NCI-H226 (cell line): ENCODE measurements around the gene PPP3CA.

Experiments used
- DNase-seq: peaks from one replicate; pipeline ENCODE4 v3.0.0-alpha.2; 2015

The PPP3CA gene

DNA sequence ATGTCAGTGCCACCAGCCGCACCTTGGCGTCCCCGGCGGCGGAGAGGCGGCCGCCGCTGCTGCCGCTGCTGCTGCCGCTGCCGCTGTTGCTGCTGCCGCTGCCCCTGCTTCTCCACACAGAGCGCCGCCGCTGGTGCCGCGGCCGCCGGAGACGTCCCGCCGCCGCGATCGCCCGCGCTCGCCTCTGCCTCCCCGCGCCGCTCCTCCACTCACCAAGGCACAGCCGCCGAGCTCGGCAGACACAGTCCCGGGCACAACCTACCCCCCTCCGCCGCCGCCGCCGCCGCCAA is at the start of gene PPP3CA:
PPP3CA (minus strand) TSS at position 260 of the 290 bp plus-strand sequence.
- DNase-seq: no peak

DNA sequence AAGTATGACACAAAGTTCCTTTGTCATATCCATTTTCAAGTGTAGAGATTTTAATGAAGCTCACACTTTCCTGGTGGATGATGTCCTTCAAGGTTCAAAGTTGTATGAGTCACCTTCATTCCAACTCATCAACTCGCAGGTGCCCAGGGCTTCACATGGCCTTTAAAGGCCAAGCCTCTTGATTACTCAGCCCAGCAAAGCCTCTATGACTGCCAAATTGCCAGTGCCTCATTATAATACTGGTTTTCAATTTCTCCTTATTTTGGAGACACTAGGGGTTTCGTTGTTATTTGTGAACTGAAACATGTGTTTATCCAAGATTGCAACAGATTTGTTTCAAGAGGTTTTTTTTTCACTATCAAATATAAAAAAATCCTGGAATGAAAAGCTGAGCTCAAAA is 45.9 kb upstream of the PPP3CA start:
- DNase-seq: peak; percentile 59

DNA sequence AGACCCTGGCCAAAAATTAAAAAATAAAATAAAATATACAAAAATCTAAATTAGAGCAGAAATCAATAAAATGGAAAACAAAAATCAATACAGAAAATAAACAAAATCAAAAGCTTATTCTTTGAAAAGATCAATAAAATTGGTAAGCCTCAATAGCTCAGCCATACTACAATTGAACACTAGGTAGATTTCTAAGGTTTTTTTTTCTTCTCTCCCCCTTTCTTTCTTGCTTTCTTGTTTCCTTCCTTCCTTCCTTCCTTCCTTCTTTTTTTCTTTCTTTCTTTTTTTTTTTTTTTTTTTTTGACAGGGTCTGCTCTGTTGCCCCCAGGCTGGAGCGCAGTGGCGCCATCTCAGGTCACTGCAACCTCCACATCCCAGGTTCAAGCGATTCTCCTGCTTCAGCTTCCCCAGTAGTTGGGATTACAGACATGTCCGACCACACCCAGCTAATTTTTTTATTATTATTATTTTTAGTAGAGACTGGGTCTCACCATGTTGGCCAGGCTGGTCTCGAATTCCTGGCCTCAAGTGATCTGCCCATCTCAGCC is 23.4 kb upstream of the PPP3CA start:
- no peak for DNase-seq

DNA sequence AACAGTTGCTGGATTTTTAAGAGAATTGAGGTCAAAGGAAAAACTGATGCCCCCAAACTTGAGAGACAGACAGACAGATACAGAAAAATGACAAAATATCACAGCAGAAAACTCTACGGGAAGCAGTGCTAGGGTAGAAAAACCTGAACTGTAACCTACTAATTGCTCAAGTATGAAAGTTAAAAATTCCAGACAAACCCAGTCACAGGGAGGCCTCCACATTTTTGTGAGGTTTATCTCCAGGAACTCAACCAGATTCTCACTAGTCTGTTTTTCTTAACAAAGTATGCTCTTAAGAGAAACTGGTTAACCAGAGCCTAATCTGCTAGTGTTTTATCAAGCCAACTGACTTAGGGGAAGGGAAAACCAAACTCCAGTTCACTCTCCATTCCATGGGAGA is 19.9 kb upstream of the PPP3CA start:
- DNase-seq: peak; percentile 83

DNA sequence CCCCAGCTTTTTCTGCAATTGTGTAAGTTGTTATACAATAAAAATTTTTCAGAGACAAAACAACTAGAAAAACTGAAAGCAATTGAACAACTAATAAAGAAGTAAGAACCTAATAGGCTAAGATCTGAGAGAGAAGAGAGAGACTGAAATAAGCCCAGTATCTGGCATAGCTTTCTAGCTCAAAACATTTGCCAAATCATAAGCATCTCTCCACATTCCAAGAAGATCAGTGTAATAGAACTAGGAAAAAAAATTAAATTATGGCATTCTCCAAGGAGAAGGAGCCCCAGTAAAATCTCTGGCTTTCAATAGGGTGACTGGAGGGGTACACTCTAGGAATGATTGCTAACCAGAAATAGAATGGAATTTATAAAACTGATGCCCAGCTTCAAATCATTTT is 19.0 kb upstream of the PPP3CA start:
- peak; percentile 15 for DNase-seq

DNA sequence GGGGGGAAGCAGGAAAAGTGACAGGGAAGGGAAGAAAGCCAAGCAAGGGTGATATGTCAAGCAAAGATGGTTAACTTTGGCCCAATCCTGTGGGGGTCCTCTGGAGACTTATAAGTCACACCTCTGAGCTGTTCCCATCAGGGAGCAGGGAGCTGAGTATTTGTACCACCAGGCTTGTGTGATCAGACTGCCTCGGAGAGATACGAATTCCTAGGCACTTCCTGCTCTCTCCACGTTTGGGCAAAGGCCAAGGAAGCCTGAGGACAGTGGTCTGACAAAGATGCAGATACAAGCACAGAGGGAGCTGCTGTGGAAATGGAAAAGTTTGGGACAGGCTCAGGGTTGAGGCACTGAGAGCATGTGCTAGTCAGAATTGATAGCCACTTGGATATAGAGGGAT is 10.4 kb upstream of the PPP3CA start:
- DNase-seq: peak; percentile 81

DNA sequence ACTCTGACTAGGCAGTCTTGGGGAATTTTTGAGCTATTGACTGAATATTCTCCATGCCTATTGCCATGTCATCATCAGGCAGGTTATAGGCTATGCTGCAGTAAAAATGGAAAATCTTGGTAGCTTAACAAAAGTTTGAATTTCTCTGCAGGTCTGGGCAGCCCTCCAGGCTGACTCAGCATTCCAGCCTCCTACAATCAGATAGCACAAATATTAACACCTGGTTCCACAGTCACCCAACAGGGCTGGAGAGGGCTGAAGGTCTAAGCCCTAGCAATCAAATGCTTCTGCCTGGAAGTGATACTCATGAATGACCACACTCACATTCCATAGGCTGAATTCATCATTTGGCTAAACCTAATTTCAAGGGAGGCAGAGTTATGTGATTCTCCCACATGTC is 9.6 kb upstream of the PPP3CA start:
- DNase-seq: peak; percentile 89

DNA sequence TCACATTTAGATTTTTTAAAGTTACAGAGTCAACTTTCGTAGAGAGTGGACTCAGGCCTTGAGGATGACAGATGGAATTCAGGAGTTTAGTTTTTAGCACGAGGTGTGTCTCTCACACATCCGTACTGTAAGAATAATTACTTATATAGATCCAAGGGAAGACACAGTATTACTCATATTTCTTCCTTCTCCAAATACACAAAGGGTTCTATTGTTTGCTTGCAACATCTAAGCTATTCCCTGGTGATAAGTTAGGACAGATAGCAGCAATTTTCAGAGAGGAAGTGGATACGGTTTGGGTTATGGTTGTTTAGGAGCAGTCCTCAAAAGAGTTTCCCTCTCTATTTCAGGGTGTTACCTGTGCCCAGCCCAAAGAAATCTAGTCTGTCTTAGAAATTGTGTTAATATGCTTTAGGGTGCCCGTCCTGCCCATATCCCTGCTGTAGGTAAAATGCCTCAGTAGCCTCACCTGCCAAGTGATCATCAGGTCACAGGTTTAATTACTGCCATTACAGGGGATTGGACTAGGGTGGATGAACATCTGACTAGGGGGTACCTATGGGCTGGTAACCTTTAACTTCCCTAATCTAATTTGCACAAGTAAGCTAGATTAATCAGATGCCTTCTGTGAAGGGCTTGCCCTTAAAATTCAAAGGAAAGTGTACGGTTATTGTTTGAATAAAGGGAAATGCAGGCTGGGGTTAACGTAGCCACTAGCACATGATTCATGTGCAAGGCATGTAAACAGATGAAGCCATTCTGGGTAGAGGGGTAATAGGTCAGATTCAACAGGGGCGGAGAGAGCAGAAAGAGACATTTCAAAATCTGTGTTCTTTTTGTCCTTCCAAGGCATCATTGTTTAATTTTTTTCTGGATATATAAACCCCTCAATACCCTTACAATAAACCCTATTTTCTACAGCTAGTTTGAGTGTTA is 8.7 kb upstream of the PPP3CA start:
- DNase-seq: peak; percentile 82

DNA sequence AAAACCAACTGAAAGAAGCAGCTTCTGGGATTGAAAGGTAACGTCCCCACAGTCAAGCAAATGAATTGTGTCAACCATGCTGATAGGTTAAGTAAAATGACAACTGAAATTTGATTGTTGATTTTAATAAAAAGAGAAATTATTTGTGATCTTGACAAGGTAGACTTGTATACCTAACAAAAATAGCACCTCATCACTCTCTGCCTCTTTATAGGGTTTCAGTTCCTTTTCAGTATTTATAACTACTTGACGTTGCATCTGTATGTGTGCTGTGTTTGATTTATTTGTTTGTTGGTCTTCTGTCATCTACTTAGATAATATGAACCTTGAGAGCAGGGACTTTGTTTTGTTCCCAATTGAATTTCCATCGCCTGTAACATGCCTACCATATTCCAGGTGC is 7.9 kb upstream of the PPP3CA start:
- no peak for DNase-seq

DNA sequence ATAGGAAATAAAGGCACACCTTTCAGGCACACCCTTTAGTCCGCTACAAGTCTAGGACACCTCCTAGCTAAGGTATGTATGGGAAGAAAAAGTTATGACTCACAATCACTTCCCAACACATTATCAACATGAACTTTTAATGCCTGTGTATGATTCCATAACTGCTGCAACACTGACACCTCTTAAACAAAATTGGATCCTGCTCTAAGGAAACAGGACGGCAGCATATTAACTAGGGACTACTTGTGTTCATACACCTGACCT is 2.4 kb upstream of the PPP3CA start:
- DNase-seq: peak; percentile 63

DNA sequence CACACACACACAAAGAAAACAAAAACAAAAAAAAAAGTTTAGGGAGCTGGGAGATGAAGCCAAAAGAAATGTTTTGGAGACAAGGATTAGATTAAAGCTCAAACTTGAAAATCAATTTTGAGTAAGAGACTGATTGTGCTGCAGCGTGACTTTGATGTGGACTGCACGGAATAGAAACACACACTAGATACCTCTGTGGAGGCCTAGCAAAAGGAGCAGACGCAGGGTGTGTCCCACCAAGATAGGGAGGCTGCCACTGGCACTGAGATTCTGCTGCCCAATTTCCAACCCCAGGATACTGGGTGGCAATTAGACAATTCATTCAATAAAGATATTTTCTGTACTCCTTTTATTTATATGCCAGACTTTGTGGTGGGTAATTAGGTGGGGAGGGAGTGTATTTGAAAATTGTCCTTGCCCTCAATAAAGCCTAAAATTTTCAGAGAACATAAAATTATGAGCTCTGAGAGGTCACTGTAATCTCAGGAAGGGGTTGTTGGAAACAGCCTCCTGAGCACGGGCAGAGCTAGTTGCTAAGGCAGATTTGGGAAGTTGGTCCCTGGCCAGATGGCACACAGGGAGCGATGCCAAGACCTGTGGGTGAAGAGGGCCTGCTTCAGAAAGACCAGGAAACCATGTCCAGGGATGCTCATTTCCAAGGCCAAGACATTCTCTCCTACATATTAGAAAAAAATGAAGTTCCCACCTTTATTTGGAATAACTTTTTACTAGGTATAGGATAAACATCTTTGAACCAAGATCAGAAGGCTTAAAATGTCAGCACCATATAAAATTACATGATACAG is 1.9 kb upstream of the PPP3CA start:
- peak; percentile 47 for DNase-seq

DNA sequence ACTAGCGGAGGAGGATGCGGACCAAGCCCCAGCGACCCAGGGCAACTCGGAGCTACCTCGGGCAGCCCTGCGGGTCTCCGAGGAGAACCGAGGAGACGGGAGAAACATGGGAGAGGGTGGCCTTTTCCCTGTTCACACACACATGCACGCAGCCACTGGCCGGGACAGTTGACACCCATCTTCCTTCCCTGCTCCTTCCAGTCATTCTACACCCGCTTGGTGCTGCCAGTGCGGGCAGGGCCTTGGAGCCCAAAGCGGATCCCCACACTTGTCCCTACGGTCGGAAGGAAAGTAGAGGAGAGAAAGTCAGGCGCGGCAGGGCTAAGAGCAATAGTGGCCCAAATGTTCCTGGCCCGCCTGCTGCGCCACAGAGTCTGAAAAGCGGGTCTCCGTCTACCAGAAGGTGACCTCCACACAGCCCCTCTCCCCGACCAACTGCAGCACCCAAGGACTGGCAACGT is 1.1 kb upstream of the PPP3CA start:
- no peak for DNase-seq

DNA sequence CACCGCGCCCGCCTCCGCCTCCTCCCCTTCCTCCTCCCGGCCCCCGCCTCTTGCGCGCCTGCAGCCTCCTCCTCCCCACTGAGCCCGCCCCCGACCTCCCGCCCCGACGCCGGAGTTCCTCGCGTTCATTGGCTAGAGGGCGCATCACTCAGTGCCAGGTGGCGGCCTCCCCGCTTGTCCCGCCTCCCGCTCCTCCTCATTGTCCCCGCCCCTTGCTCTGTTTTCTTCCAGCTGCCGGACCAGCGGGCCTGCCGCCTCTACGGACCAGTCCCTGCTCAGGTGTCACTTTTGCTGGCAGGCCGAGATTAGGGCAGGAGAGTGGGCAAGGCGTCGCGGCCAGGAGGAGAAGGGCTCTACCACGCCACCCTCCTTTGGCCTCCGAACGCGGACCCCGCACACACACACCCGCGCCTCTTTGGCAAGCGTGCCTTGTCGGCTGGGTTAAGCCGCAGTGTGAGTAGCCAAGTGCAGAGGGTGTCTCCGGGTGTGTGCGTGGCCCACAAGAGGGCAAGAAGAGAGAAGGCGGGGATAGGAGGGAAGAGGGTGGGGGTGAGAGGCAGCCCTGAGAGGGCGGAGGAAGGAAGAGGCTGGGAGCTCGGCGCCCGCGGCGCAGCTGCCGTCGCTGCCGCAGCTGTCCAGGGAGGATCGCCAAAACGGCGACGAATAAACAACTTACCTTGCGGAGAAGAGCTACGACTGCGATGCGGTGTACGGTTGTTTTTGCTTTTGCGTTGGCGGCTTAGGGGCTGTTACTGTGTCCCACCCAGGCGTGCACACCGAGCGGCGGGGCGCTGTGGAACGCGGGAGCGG is 436 bp upstream of the PPP3CA start:
- DNase-seq: peak; percentile 88

DNA sequence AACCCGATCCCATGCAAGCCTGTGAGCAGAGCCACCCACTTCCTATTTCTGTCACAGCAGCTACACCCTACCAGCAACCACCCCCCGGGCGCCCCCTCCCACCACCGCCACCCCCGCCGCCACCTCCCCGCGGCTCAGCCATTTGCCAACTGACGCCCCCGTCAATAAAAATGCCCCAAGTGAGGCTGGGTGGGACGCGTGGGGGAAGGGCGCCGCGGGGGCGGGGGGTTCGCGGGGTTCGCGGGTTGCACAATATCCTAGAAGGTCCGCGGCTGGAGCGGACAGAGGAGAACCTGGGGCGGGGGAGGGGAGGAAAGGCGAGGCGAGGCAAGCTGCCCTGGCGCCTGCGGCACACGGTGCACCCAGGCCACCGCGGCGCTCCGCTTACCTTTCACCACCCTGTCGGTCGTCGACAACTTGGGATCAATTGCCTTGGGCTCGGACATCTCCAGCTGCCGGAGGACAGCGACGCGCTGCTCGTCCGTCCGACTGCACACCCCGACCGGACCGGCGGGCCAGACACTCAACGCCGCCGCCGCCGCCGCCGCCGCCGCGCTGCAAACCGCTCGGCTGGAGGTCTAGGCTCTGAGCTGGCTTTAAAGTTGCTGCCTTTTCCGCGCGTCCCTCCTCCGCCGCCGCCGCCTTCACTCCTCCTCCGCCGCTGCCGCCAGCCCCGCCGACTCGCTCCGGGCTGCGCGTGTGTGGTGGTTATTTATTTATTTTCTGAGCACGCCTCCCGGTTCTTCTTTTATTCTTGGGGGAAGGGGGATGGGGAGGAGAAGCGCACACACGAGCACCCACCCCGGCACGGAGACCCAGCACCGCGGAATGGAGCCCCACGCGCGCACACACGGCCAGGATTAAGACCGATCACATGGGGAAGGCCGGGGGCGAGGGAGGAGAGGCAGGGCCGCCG is 717 bp downstream of the PPP3CA start:
- peak; percentile 31 for DNase-seq

DNA sequence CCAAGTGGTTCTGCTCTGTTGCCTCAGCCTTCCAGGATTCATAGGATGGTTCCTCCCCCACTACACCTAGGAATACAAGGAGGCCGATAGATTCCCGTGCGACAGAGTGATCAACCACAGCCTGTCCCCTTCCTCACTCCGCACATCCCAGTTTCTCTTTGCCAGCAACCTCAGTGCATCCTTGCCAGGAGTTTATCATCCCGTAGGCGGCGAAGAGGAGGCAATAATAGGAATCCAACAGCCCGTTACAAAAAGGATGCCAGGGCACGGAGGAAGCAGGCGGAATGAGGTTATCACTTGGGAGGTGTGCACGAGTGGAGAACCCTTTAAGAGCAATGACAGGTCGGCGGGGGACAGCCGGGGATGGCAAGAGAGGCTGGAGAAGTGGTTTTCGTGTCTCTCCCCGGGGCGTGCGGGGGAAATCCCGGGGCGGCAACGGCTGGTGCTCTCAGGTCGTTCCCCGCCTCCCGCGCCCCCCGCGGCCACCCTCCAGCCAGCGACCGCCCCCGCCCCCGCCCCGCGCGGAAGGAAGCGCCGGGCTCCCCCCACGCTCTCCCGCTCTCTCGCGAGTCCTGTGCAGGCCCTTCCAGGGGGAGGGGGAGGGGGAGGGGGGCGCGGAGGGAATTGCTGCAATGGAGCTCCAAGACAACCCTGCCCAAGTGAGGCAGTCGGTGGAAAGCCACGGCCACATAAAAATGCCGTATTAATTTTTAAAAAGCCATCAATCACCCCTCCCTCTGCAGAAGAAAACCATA is 1.6 kb downstream of the PPP3CA start:
- peak; percentile 28 for DNase-seq

DNA sequence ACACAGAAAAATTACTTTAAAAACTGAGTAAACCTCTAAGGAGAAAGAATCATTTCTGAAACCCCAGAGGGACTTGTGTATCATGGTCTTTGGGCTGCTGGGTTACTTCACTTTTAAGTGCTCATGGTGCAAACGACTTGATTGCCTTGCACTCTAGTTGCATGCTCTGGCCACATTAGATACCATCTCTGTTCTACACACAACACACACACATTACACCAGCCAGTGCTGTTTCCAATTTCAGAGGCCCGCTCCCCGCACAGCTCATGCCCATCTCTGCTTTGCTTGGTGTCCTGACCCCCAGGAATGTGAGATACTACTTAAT is 2.1 kb downstream of the PPP3CA start:
- no peak for DNase-seq

DNA sequence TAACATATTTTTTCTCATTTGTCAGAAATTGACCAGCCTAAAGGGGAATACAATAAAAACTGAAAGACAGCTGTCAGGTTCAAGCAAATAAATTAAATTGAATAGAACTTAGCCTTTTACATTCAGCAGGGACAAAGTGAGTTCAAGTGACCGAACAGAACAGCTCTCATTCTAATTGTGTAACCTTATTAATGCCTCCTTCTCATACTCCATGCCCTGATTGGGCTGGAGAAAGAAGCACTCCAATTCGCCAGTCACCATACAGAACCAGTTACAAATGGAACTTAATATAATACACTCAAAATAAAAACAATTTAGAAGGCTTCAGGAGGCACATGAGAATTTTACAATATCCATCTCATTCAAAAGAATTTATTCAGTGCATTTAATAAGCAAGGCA is 8.0 kb downstream of the PPP3CA start:
- DNase-seq: no peak

DNA sequence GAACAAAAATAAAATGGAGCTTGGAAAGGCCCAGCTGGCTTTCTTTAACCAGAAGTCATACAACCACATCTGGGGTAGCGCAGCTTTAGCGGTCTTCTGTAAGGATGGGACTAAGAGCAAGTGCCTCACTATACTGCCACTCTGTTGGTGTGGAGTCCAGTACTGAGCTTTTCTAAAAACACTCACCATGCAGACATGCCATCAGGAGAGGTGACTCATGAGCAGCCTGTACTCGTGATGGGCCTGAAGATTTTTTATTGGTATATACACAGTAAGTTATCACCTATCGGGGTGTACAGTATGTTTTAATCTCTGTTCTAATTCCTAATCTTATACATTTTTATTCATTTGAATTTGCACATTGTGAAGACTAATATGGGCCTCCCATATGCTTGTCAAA is 9.6 kb downstream of the PPP3CA start:
- DNase-seq: peak; percentile 37

DNA sequence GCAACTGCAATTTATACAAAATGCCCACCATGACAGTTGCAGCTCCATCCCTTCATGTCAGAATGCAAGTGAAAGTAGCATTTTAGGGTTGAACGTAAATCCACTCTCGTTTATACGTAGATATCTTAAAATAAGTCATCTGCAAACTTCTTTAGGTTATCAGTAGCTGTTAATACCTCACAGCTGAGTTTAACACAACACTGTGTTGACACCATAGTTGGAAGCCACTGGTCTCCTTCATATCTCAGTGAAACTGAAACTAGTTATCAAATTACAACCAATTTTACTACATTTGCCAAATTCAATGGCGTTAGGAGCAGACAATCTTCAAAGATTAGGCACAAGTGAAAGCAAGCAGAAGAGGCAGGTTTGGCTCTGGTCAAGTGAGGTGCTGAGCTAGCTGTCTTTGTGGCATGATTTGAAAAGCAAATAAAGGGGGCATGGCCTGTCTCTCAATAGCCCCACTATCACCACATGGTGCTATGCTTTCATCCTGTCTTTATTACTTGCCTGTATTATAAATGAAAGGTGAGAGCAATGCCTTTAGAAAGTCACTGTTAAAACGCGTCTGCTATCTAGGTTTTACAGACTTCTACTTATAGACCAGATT is 12.3 kb downstream of the PPP3CA start:
- DNase-seq: no peak

DNA sequence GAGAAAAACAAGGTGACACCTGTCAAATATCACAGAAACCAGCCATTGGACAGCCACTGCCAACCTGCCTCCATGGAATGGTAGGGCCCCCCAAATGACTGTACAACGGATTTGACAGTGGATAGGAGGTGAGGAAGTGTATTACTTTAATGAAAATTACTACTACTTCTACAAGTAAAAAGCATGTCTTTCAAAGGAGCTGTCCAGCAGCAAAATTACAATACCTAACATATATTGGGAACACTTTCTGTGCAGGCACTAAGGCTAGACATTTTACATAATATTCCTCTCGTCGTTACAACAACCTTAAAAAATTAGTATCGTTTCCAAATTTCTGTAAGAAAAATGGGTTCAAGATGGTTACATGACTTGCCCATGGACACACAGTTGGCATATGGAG is 14.9 kb downstream of the PPP3CA start:
- DNase-seq: no peak

DNA sequence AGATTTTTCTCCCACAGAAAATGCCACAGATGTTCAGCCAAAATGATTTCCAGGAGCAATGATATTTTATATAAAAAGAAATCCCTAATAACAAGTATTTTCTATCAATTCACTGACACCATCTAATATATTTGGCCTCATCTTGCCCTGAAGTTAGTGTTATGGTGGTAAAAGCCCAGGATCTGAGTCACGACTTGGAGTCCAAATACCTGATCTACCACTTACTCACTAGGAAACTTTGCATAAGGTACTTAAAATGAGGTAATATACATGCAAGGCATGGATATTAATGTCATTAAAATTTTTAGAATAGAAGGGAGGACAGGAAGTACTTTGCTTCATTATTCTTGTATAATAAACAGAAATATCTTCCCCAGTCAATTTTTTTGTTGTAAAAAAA is 16.3 kb downstream of the PPP3CA start:
- DNase-seq: no peak
